Activated CD4-positive, CD25-positive, alpha-beta regulatory T cell (primary cell): Measurements from ENCODE around the gene HOOK2.

Experiments used
- DNase-seq, 4 experiments: peaks; one replicate each; lab custom pipeline; 2025; lab: John Stamatoyannopoulos, UW

The HOOK2 gene

DNA sequence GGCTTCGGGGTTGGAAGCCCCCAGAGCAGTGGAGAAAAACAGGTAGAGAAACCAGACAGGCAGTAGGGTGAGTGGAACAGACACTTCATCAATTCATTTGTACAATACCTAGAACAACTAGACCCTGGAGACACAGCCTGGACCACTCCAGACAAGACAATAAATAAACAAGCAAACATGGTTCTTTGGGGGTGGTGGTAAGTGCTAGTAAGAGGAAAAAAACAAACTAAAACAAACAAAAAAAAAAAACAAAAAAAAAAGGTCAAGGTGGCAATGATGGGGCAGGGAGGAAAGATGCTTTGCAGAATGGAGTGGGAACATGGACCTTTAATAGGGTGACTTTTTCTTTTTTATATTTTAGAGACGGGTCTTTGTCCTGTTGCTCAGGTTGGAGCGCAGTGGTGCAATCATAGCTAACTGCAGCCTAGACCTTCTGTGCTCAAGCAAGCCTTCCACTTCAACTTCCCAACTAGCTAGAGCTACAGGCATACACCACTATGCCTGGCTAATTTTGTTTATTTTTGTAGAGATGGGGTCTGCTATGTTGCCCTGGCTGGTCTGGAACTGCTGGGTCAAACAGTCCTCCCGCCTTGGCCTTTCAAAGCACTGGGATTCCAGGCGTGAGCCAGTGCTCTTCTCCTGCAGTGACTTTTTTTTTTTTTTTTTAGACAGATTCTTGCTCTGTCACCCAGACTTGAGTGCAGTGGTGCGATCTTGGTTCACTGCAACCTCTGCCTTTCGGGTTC lies 19.0 kb upstream of the HOOK2 start:
- no peak for DNase-seq

- DNase-seq: peak; percentile 85 to 95 (median 89)
Measured at GRCh38 chr19:12793290-12794195, 18.2 kb upstream of the HOOK2 start.

- DNase-seq: no peak
Measured at GRCh38 chr19:12792853-12793289, 17.5 kb upstream of the HOOK2 start.

DNA sequence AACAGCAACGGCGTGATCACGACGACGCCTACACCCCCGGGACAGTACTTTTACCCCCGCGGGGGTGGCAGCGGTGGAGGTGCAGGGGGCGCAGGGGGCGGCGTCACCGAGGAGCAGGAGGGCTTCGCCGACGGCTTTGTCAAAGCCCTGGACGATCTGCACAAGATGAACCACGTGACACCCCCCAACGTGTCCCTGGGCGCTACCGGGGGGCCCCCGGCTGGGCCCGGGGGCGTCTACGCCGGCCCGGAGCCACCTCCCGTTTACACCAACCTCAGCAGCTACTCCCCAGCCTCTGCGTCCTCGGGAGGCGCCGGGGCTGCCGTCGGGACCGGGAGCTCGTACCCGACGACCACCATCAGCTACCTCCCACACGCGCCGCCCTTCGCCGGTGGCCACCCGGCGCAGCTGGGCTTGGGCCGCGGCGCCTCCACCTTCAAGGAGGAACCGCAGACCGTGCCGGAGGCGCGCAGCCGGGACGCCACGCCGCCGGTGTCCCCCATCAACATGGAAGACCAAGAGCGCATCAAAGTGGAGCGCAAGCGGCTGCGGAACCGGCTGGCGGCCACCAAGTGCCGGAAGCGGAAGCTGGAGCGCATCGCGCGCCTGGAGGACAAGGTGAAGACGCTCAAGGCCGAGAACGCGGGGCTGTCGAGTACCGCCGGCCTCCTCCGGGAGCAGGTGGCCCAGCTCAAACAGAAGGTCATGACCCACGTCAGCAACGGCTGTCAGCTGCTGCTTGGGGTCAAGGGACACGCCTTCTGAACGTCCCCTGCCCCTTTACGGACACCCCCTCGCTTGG lies 16.9 kb upstream of the HOOK2 start:
- peak; percentile 43 to 67 (median 54) for DNase-seq

GRCh38 chr19:12791345-12792050 lies 16.1 kb upstream of the HOOK2 start, which contains the start of gene JUNB:
JUNB (plus strand) TSS chr19:12791486; CDS start chr19:12791772, 286 bp downstream.
- DNase-seq: peak; percentile 90 to 97 (median 94)

- no peak for DNase-seq
Measured at GRCh38 chr19:12790628-12791344, 15.4 kb upstream of the HOOK2 start.

GRCh38 chr19:12789904-12790619 lies 14.7 kb upstream of the HOOK2 start:
- DNase-seq: peak; percentile 80 to 84 (median 81)

GRCh38 chr19:12789098-12789903 lies 13.9 kb upstream of the HOOK2 start:
- no peak for DNase-seq

GRCh38 chr19:12788682-12789097 lies 13.3 kb upstream of the HOOK2 start:
- DNase-seq: no peak

DNA sequence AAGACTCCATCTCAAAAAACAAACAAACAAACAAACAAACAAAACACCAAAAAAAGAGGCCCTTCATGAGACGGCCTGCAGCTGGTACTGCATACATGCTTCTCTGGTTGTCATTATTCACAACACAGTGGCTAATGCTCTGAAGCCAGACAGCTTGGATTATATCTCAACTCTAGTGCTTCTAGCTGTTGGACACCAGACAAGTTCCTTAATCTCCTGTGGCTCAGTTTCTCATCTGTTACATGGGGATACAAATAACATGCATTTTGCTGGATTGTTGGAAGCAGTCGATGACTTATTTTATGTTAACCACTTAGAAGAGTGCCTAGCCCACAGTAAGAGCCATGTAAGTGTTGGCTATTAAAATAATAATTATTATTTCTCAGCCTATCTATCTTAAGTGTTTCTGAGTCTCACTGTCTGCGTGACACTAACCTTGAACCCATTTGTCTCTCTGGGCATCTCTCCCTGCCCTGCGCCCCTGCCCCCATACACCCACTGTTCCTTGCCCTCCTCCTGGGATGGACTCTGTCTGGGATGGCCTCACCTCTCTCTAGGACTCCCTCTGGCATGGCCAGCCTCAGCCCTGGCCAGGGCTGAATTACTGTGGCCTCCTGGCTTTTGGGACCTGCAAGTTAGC lies 12.8 kb upstream of the HOOK2 start:
- no peak for DNase-seq

DNA sequence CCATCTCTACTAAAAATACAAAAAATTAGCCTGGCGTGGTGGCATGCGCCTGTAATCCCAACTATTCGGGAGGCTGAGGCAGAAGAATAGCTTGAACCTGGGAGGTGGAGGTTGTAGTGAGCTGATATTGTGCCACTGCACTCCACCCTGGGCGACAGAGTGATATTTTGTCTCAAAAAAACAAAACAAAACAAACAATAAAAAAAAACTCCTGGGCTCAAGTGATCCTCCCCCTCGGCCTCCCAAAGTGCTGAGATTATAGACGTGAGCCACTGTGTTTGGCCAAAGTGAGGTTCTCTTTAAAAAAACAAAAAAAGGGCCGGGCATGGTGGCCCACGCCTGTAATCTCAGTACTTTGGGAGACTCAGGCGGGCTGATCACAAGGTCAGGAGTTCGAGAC lies 12.1 kb upstream of the HOOK2 start:
- DNase-seq: no peak

GRCh38 chr19:12786952-12787351 lies 11.6 kb upstream of the HOOK2 start:
- no peak for DNase-seq

DNA sequence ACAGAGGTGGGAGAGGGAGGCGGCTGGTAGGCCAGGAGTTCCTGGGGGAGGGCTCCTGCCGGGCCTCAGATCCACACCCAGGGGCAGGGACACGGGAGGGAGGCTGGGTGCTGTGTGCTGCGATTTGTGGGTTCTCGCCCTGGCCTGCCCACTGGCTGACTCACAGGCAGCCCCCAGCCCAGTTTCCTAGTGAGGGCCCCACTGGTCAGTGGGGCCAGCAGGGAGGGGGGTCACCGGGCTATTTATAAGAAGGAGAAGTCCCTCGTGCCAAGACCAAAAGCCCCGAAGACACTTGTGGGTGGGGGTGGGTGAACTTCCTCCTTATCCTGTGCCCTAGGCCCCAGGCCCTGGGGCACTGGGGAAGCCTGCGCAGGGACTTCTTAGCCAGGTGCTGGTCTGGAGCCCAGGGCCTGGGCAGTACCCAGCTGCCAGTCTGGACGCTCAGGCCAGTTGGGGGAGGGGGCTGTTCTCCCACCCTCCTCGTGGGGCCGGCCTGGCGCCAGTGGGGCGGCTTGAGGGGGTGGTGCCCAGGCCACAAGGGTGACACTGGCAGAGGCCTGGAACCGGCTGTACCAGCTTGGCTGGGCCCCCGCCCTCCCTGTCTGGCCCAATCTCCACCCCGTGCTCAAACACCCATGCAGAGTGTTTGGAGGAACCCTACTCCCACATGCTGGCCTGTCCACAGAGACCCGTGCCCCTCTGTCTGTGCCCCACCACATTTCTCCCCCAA lies 11.0 kb upstream of the HOOK2 start:
- no peak for DNase-seq

DNA sequence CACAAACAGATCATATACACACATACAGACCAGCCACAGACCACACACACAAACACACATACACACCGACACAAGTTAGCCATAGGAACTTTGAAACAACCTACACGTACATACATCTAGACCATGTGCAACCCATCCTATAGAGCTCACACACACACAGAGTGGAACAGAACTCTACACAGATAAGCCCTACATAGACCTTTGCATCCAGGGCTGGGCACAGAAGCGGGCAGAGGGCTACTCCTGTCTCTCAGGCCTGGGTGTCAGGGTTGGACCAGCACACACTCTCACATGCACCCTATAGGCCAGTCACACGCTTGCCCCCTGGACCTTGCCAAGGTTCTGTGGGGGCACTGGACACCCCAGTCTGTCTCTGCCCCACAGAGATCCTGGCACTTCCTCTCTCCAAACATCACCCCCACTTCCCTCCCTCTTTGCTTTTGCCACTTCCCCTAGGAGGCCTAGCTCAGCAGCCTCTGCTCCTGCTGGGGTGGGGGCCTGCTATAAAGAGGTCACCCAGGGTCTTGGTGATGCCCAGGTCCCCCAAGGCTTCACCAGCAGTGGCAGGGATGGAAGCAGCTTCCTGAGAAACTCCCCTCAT lies 10.2 kb upstream of the HOOK2 start:
- no peak for DNase-seq

GRCh38 chr19:12784871-12785430 lies 9.6 kb upstream of the HOOK2 start:
- DNase-seq: no peak

- no peak for DNase-seq
Measured at GRCh38 chr19:12784394-12784870, 9.1 kb upstream of the HOOK2 start.

GRCh38 chr19:12783849-12784393 lies 8.6 kb upstream of the HOOK2 start:
- no peak for DNase-seq
